Right atrium auricular region (tissue), 2 donors: ENCODE data around the gene APBA1. TPM values are rescaled to one million over a fixed set of nuclear protein-coding genes. Genes with fewer than 3 reads are reported as not detected.
A peak's percentile ranks its signal among the peaks of the same experiment; 100 is the strongest.

Experiments
- DNase-seq: peaks from one replicate; pipeline ENCODE4 v3.0.0-alpha.2; 2019; ENCODE audit warnings: low spot score
- H3K27ac ChIP-seq, 2 donors: fragments of 200-600 bp; sonication (generic); 1 replicate in 1 of 2; 2 replicates in 1 of 2; pipeline ENCODE4 v1.5.1; 2016 to 2019
- H3K27me3 ChIP-seq, 2 donors: fragments of 200-600 bp; sonication (generic); one replicate each; pipeline versions ENCODE4 v1.5.1 to v1.6.0; 2017 to 2019
- H3K36me3 ChIP-seq: fragments of 200-600 bp; sonication (generic); one replicate; pipeline ENCODE4 v1.5.1; 2016
- H3K4me1 ChIP-seq, 2 donors: fragments of 200-600 bp; sonication (generic); one replicate each; pipeline versions ENCODE4 v1.5.1 to v1.6.0; 2017 to 2019
- H3K4me3 ChIP-seq, 2 donors: fragments of 200-600 bp; sonication (generic); 1 replicate in 1 of 2; 2 replicates in 1 of 2; pipeline ENCODE4 v1.5.1; 2017 to 2019; ENCODE audit warnings: mild to moderate bottlenecking in 1 of 2, moderate library complexity in 1 of 2
- H3K9me3 ChIP-seq, 2 donors: fragments of 200-600 bp; sonication (generic); one replicate each; pipeline ENCODE4 v1.5.1; 2019
- CTCF ChIP-seq, 2 donors: fragments of 200-600 bp; sonication (generic); IDR thresholded peaks; one replicate each; pipeline ENCODE4 v1.5.1; 2019; ENCODE audit warnings: antibody characterized with exemption in 2 of 2
- total RNA-seq, 2 donors: library from RNA; depleted of rRNA; stranded (reverse); fragments of >200 nt; gene quantifications; one replicate each; pipeline ENCODE4 v1.1.0, GENCODE V29; 2016

Gene APBA1
- total RNA-seq, 2 donors from 2014 or later: 5.6 to 12.1 TPM

DNA sequence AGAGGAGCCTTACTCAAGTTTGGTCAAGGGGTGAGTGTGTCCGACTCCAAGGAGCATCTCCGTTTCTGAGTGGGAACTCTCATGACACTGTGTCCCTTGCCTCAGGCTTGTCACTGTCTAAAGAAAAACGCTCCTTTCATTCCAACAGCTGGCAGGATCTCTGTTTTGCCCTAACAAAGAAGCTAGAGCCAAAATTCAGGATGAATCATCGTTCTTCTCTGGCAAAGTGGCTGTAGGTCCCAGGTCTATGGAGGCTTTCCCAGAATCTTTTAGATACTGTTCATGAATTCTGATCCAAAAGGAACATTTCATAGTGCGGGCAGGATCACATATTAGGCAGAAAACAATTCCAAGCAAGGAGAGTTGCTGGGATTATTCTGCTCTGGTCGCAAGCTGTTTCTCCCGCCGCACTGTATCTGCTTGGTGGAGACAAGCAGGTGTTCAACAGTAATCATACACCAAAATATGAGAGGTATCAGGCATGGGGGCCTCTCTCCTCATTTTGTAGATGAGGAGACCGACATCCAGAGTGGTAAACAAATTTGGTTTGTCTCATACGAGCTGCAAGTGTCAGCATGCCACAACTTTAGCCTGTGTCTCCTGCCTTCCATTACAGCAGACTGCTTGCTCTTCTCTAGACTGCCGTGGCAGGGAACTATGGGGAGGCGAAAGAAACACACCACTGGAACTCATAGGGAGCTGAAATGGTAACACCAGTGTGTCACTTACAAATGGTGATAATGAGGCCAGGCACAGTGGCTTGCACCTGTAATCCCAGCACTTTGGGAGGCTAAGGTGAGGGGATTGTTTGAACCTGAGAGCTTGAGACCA is 274.6 kb downstream of the APBA1 start:
- H3K36me3 ChIP-seq: no peaks in the 10 kb centered on the region
- TF ChIP-seq CTCF (IDR thresholded peaks at IDR 0.05): no peak
- DNase-seq: no peak
- peaks cover 0 to 19% of the 10 kb centered on the region in 2 donors for H3K4me1 ChIP-seq
- peak overlapping the region in 1 of 2 donors; percentile 14 for H3K4me3 ChIP-seq
- H3K9me3 ChIP-seq: no peaks in the 10 kb centered on the region
- no peaks in the 10 kb centered on the region for H3K27me3 ChIP-seq
- peak overlapping the region; percentile 65 to 88 for H3K27ac ChIP-seq

DNA sequence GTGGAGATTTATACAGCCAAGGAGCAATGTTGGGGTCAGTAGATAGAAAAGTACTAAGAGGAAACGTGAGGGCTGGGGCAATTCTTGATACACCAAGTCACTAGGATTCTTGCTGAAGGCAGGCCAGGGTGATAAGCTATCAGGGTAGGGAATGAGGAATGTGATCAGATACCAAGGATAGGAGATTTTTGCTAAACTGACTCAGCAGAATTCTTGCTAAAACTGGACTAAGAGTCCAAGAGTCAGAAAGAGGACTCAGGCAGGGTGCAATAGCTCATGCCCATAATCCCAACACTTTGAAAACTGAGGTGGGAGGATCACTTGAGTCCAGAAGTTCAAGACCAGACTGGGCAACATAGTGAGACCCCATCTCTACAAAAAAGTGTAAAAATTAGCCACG is 275.4 kb downstream of the APBA1 start:
- Histone ChIP-seq H3K4me3 (no peak overlapping the region), H3K36me3 (no peaks in the 10 kb centered on the region), H3K27me3 (no peaks in the 10 kb centered on the region), H3K27ac (peak overlapping the region; percentile 16 to 88), H3K4me1 (peaks cover 0 to 27% of the 10 kb centered on the region in 2 donors), H3K9me3 (no peaks in the 10 kb centered on the region)
- TF ChIP-seq CTCF (IDR thresholded peaks at IDR 0.05): no peak
- DNase-seq: no peak

DNA sequence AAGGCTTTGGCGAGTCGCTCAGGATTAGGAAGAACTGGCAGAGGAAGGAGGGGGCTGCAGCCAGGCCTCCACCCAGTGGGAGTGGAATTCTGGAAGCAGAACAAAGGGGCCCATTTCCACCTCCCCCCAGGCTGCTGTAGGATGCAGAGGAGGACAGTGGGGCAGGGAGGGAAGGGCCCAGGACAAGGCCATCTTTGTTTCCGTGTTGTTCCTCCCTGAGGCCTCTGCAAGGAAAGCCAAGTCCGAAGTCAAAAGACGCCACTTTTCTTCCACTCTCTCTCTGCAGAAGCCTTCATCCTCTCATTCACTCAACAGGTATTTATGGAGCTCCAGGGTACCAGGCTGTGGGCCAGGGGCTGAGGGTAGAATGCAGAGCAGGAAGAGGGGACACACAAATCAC is 276.5 kb downstream of the APBA1 start:
- Histone ChIP-seq H3K9me3 (no peaks in the 10 kb centered on the region), H3K4me1 (peaks cover 0 to 35% of the 10 kb centered on the region in 2 donors), H3K4me3 (no peak overlapping the region), H3K27me3 (no peaks in the 10 kb centered on the region), H3K36me3 (no peaks in the 10 kb centered on the region), H3K27ac (peak overlapping the region in 1 of 2 donors; percentile 88)
- no peak for DNase-seq
- TF ChIP-seq CTCF (IDR thresholded peaks at IDR 0.05): no peak

GRCh38 chr9:69393425-69393824 is 278.7 kb downstream of the APBA1 start:
- no peak for DNase-seq
- no peak for TF ChIP-seq CTCF (IDR thresholded peaks at IDR 0.05)
- H3K36me3 ChIP-seq: peaks cover 4% of the 10 kb centered on the region
- H3K27me3 ChIP-seq: no peaks in the 10 kb centered on the region
- H3K9me3 ChIP-seq: no peaks in the 10 kb centered on the region
- H3K4me3 ChIP-seq: no peak overlapping the region
- peaks cover 0 to 35% of the 10 kb centered on the region in 2 donors for H3K4me1 ChIP-seq
- peak overlapping the region; percentile 77 to 91 for H3K27ac ChIP-seq

DNA sequence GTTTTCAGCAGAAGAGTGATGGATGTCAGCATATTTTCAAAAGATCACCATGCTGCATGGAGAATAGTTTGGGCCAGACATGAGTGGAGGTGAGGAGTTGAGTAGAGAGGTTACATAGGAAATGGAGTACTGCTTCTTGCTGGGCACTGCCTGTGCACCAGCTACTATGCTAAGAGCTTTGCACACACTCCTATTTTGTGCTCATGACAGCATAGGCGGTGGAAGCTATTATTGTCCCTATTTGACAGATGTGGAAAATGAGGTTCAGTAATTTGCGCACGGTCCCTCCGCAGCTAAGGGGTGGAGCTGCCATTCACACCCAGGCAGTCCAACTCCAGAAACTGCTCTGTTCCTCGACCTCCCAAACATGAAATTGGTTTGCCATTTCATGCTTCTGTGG is 279.3 kb downstream of the APBA1 start:
- no peak for DNase-seq
- H3K4me3 ChIP-seq: no peak overlapping the region
- H3K9me3 ChIP-seq: no peaks in the 10 kb centered on the region
- no peaks in the 10 kb centered on the region for H3K27me3 ChIP-seq
- H3K27ac ChIP-seq: peak overlapping the region; percentile 77 to 91
- H3K36me3 ChIP-seq: peaks cover 10% of the 10 kb centered on the region
- TF ChIP-seq CTCF (IDR thresholded peaks at IDR 0.05): no peak
- peaks cover 0 to 31% of the 10 kb centered on the region in 2 donors for H3K4me1 ChIP-seq
